IPS-11a (cell line): ENCODE results near the gene NBPF19.
"Not testable (repeated sequence)": the region's sequence is repeated elsewhere in the genome, so short reads cannot be mapped to it uniquely, and the experiment has no call there.

Source experiments
- H3K4me3 ChIP-seq: one replicate; pipeline ENCODE4 v1.5.1; 2013; ENCODE audit warnings: low read depth, low read length, control low read depth

The NBPF19 gene, protein sequence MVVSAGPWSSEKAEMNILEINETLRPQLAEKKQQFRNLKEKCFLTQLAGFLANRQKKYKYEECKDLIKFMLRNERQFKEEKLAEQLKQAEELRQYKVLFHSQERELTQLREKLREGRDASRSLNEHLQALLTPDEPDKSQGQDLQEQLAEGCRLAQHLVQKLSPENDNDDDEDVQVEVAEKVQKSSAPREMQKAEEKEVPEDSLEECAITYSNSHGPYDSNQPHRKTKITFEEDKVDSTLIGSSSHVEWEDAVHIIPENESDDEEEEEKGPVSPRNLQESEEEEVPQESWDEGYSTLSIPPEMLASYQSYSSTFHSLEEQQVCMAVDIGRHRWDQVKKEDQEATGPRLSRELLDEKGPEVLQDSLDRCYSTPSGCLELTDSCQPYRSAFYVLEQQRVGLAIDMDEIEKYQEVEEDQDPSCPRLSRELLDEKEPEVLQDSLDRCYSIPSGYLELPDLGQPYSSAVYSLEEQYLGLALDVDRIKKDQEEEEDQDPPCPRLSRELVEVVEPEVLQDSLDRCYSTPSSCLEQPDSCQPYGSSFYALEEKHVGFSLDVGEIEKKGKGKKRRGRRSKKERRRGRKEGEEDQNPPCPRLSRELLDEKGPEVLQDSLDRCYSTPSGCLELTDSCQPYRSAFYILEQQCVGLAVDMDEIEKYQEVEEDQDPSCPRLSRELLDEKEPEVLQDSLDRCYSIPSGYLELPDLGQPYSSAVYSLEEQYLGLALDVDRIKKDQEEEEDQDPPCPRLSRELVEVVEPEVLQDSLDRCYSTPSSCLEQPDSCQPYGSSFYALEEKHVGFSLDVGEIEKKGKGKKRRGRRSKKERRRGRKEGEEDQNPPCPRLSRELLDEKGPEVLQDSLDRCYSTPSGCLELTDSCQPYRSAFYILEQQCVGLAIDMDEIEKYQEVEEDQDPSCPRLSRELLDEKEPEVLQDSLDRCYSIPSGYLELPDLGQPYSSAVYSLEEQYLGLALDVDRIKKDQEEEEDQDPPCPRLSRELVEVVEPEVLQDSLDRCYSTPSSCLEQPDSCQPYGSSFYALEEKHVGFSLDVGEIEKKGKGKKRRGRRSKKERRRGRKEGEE (N-terminal part only)

GRCh38 chr1:149474745-149475144 lies at the start of gene NBPF19:
Gene NBPF19, plus strand, starts transcription at chr1:149475045. Its CDS starts 888 bp downstream, at chr1:149475933.
- not testable (repeated sequence) for H3K4me3 ChIP-seq

GRCh38 chr1:149428317-149428716 lies 46.5 kb upstream of the NBPF19 start:
- H3K4me3 ChIP-seq = not testable (repeated sequence)

- not testable (repeated sequence) for H3K4me3 ChIP-seq
These were observed 29.4 kb upstream of the NBPF19 start for GRCh38 chr1:149445451-149445850.

- H3K4me3 ChIP-seq = not testable (repeated sequence)
These were observed 22.6 kb upstream of the NBPF19 start for GRCh38 chr1:149452196-149452595.

- H3K4me3 ChIP-seq = not testable (repeated sequence)
These were observed 22.2 kb upstream of the NBPF19 start for GRCh38 chr1:149452652-149453051.

DNA sequence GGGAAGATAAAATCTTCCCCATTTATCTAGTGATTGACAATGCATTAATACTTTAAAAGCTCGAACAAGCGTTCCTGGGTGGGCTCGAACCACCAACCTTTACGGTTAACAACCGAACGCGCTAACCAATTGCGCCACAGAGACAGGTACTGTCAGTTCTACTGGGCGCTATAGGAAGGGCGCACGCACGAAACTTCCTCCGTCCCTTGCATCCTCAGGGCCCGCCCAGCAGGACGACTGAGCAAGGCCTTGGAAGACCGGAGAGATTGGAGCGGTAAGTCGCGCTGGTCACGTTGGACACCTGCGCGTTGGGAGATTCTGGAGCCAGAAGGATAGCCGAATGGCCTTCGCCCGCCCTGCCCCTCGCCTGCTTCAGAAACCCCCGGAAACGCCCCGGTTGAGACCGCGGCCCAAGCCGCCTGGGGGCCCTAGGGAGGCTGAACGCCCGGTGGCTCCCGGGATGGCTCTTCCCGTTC lies 83.5 kb downstream of the NBPF19 start:
- H3K4me3 ChIP-seq = not testable (repeated sequence)

DNA sequence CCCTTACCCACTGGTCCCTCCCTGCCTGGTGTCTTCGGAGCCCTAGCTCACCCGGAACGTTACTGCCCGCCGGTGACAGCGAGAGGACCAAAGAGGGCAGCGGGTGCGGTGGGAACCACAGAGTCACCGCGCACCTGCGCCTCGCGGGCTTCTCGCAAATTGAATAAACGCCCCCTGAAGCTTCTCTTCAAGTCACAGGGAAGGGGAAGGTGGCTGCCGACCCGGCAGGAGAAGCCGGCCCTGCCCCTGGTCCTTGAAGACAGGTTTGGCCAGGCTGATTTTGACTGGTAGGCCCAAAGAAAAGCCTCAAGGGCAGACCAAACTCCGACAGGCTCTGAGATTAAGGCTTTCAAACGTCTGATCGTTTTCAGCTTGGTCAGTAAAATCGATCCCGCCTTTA lies 87.0 kb downstream of the NBPF19 start:
- not testable (repeated sequence) for H3K4me3 ChIP-seq

DNA sequence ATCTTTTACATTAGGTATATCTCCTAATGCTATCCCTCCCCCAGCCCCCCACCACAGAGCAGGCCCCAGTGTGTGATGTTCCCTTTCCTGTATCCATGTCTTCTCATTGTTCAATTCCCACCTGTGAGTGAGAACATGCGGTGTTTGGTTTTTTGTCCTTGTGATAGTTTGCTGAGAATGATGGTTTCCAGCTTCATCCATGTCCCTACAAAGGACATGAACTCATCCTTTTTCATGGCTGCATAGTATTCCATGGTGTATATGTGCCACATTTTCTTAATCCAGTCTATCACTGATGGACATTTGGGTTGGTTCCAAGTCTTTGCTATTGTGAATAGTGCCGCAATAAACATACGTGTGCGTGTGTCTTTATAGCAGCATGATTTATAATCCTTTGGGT lies 90.6 kb downstream of the NBPF19 start:
- not testable (repeated sequence) for H3K4me3 ChIP-seq

- H3K4me3 ChIP-seq = not testable (repeated sequence)
These were observed 97.9 kb downstream of the NBPF19 start for GRCh38 chr1:149572763-149573162.

- not testable (repeated sequence) for H3K4me3 ChIP-seq
These were observed 110.7 kb downstream of the NBPF19 start for GRCh38 chr1:149585592-149585991.
